Hepatocyte (in vitro differentiated cells): ENCODE measurements around the gene COMMD3. TPM values are rescaled to one million over a fixed set of nuclear protein-coding genes. Genes with fewer than 3 reads are reported as not detected.

Source experiments
- DNase-seq: peaks from one replicate; pipeline ENCODE4 v3.0.0-alpha.2; 2016; ENCODE audit warnings: low spot score
- H2AFZ ChIP-seq: fragments of 200-600 bp; sonication (generic); 2 replicates; pipeline ENCODE4 v1.6.0; 2016; ENCODE audit warnings: antibody characterized with exemption, mild to moderate bottlenecking
- H3K27ac ChIP-seq: fragments of 200-600 bp; sonication (generic); 2 replicates; pipeline ENCODE4 v1.5.1; 2016; ENCODE audit warnings: mild to moderate bottlenecking
- H3K27me3 ChIP-seq: fragments of 200-600 bp; sonication (generic); 2 replicates; pipeline ENCODE4 v1.6.1; 2016
- H3K36me3 ChIP-seq: fragments of 200-600 bp; sonication (generic); replicated peaks from 2 replicates; pipeline ENCODE4 v1.5.1; 2016; ENCODE audit warnings: low read depth; ENCODE audit not compliant: insufficient read depth
- H3K4me1 ChIP-seq: fragments of 200-600 bp; sonication (generic); 2 replicates; pipeline ENCODE4 v1.5.1; 2016; ENCODE audit warnings: mild to moderate bottlenecking, moderate library complexity; ENCODE audit not compliant: insufficient read depth
- H3K4me2 ChIP-seq: fragments of 200-600 bp; sonication (generic); 2 replicates; pipeline ENCODE4 v1.6.0; 2016
- H3K4me3 ChIP-seq: fragments of 200-600 bp; sonication (generic); 2 replicates; pipeline ENCODE4 v1.5.1; 2016; ENCODE audit warnings: mild to moderate bottlenecking
- H3K79me2 ChIP-seq: fragments of 200-600 bp; sonication (generic); 2 replicates; pipeline ENCODE4 v1.6.0; 2017; ENCODE audit warnings: mild to moderate bottlenecking
- H3K9me2 ChIP-seq: fragments of 200-600 bp; sonication (generic); replicated peaks from 2 replicates; pipeline ENCODE4 v1.6.0; 2017; ENCODE audit warnings: mild to moderate bottlenecking; ENCODE audit not compliant: insufficient read depth
- H3K9me3 ChIP-seq: fragments of 200-600 bp; sonication (generic); 2 replicates; pipeline ENCODE4 v1.5.1; 2016; ENCODE audit warnings: low read depth, mild to moderate bottlenecking
- H4K20me1 ChIP-seq: fragments of 200-600 bp; sonication (generic); 2 replicates; pipeline ENCODE4 v1.6.0; 2016; ENCODE audit warnings: mild to moderate bottlenecking; ENCODE audit not compliant: insufficient read depth, poor library complexity, severe bottlenecking
- EZH2 ChIP-seq: fragments of 200-600 bp; sonication (generic); IDR thresholded peaks from 2 replicates; pipeline ENCODE4 v1.6.1; 2016; ENCODE audit warnings: antibody characterized with exemption, mild to moderate bottlenecking, borderline replicate concordance
- EZH2phosphoT487 ChIP-seq: fragments of 200-600 bp; sonication (generic); IDR thresholded peaks from one replicate; pipeline ENCODE4 v1.6.1; 2018; ENCODE audit warnings: antibody characterized with exemption, mild to moderate bottlenecking, low read depth, moderate library complexity; ENCODE audit not compliant: unreplicated experiment, severe bottlenecking
- WGBS: methylation state at CpG from one replicate; pipeline ENCODE4 v1.1.6; 2016; ENCODE audit warnings: low lambda C conversion rate; ENCODE audit errors: missing lambda C conversion rate; 5-methylcytosine and 5-hydroxymethylcytosine counted together
- polyA plus RNA-seq: library from polyadenylated mRNA; unstranded; fragments of >200 nt; fragmentation: Nextera tagmentation; extraction: Ambion mirVana; gene quantifications from 2 replicates; pipeline ENCODE4 v1.2.1, GENCODE V29; 2016
- total RNA-seq: library from RNA; depleted of rRNA; stranded (reverse); fragments of >200 nt; gene quantifications from 2 replicates; pipeline ENCODE4 v1.2.3, GENCODE V29; 2014
- TF ChIP-seq, protein P1 (sequence below): fragments of 200-600 bp; sonication (generic); IDR thresholded peaks from 2 replicates; pipeline ENCODE4 v1.5.1; 2016; ENCODE audit warnings: antibody characterized with exemption, mild to moderate bottlenecking; ENCODE audit not compliant: poor library complexity

Gene COMMD3
- total and polyA plus RNA-seq, 2 experiments from 2014 or later, result 55.1 to 92.3 TPM

DNA sequence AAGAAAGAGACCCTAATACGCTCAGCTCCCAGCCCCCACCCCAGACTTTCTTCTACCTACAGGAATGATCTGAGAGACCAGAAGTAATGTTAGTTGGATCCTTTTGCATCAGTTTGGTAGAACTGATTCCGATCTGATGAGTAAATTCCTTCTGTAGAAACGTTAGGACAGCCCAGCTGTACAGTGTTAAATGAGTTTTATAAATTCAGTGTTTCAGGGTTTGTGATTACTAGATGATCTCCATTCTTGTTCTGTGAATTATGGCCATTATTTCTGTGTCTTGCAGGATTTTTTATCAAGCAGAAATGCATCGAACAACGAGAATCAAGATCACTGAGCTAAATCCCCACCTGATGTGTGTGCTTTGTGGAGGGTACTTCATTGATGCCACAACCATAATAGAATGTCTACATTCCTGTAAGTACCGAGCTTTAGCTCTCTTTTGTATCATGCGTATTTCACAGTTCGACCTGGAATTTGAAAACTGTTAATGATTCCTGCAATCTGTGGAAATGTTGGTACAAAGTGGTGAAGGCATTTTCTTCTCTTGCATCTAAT is 10.0 kb downstream of the COMMD3 start:
- Histone ChIP-seq H3K36me3 (no peaks in the 10 kb centered on the region), H3K27me3 (peaks cover 29% of the 10 kb centered on the region), H3K4me2 (peak overlapping the region; percentile 95), H3K4me3 (peak overlapping the region; percentile 57), H2AFZ (peak overlapping the region; percentile 81), H4K20me1 (peaks cover 36% of the 10 kb centered on the region), H3K9me3 (no peaks in the 10 kb centered on the region), H3K9me2 (no peaks in the 10 kb centered on the region), H3K4me1 (peaks cover 26% of the 10 kb centered on the region), H3K27ac (peak overlapping the region; percentile 63), H3K79me2 (peaks cover 33% of the 10 kb centered on the region)
- 53% methylated on average over 8 of the region's 8 CpGs for WGBS
- no peak for TF ChIP-seq EZH2phosphoT487
- TF ChIP-seq, protein P1, sequence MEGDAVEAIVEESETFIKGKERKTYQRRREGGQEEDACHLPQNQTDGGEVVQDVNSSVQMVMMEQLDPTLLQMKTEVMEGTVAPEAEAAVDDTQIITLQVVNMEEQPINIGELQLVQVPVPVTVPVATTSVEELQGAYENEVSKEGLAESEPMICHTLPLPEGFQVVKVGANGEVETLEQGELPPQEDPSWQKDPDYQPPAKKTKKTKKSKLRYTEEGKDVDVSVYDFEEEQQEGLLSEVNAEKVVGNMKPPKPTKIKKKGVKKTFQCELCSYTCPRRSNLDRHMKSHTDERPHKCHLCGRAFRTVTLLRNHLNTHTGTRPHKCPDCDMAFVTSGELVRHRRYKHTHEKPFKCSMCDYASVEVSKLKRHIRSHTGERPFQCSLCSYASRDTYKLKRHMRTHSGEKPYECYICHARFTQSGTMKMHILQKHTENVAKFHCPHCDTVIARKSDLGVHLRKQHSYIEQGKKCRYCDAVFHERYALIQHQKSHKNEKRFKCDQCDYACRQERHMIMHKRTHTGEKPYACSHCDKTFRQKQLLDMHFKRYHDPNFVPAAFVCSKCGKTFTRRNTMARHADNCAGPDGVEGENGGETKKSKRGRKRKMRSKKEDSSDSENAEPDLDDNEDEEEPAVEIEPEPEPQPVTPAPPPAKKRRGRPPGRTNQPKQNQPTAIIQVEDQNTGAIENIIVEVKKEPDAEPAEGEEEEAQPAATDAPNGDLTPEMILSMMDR, result no peak
- no peak for TF ChIP-seq EZH2
- DNase-seq, result no peak

DNA sequence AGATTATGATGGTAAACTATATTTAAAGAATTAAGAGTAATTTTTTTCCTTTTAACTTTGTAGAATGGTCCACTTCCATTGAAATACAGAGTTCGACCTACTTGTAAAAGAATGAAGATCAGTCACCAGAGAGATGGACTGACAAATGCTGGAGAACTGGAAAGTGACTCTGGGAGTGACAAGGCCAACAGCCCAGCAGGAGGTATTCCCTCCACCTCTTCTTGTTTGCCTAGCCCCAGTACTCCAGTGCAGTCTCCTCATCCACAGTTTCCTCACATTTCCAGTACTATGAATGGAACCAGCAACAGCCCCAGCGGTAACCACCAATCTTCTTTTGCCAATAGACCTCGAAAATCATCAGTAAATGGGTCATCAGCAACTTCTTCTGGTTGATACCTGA is 13.0 kb downstream of the COMMD3 start:
- no peaks in the 10 kb centered on the region for H3K9me3 ChIP-seq
- no peaks in the 10 kb centered on the region for H3K36me3 ChIP-seq
- peaks cover 15% of the 10 kb centered on the region for H4K20me1 ChIP-seq
- H3K9me2 ChIP-seq, result no peaks in the 10 kb centered on the region
- H3K79me2 ChIP-seq, result peaks cover 10% of the 10 kb centered on the region
- H3K27ac ChIP-seq, result no peak overlapping the region
- H3K4me3 ChIP-seq, result no peak overlapping the region
- H3K27me3 ChIP-seq, result peaks cover 34% of the 10 kb centered on the region
- no peak overlapping the region for H2AFZ ChIP-seq
- no peak for DNase-seq
- TF ChIP-seq, protein P1, result no peak
- TF ChIP-seq EZH2, result no peak
- no peak for TF ChIP-seq EZH2phosphoT487
- peaks cover 17% of the 10 kb centered on the region for H3K4me1 ChIP-seq
- WGBS, result 87% methylated on average over 3 of the region's 3 CpGs
- H3K4me2 ChIP-seq, result no peak overlapping the region

DNA sequence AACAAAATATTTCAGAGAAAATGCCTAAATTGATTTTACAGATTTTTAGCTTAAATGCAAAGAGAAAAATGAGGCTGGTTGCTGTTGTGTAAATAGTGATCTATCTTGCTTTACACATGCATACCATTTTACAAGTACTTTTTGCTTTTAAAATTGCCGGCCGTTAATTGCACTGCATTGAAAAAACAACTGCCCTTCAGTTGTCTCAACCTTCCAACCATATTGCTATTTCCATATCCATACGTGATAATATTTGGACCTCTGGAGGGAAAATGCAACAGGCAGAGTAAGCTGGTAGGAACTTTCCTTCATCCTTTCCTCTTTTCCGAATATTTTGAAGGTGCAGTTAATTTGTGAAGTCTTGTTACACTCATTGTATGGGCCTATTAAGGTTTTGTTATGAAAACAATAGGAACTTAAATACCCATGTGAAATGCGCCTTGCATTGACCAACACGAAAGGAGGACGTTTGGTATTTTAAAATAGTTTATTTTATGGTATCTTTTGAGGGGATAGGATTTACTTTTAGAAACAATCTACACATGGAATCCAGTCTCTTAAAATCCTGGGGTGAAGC is 16.0 kb downstream of the COMMD3 start:
- no peaks in the 10 kb centered on the region for H4K20me1 ChIP-seq
- 75% methylated on average over 7 of the region's 7 CpGs for WGBS
- DNase-seq, result no peak
- peaks cover 60% of the 10 kb centered on the region for H3K27me3 ChIP-seq
- H3K79me2 ChIP-seq, result no peaks in the 10 kb centered on the region
- H3K9me3 ChIP-seq, result no peaks in the 10 kb centered on the region
- H3K4me3 ChIP-seq, result no peak overlapping the region
- TF ChIP-seq, protein P1, result no peak
- TF ChIP-seq EZH2phosphoT487, result peak; percentile 19
- H3K27ac ChIP-seq, result no peak overlapping the region
- H2AFZ ChIP-seq, result no peak overlapping the region
- no peaks in the 10 kb centered on the region for H3K36me3 ChIP-seq
- peaks cover 26% of the 10 kb centered on the region for H3K4me1 ChIP-seq
- H3K9me2 ChIP-seq, result no peaks in the 10 kb centered on the region
- no peak overlapping the region for H3K4me2 ChIP-seq
